ENCODE results near the gene SMS.

DNA sequence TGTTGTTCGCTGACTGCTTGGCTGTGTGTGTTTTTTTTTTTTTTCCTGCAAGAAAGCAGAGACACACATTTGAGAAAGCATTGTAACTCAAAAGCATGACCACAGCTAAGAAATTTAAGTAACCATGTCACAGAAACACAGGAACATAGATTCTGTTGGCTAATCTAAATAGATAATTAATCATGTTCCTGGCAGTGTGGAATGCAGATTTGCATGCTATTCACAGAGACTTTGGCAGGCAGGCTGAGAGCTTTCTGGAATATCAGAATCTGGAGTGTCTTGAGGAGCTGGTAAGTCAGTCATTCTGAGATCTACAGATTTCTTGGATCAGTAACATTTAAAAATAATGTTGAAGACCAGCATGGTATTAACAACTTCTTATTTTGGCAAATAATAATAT, 33.2 kb upstream of the SMS start:
- TF ChIP-seq, protein P1, sequence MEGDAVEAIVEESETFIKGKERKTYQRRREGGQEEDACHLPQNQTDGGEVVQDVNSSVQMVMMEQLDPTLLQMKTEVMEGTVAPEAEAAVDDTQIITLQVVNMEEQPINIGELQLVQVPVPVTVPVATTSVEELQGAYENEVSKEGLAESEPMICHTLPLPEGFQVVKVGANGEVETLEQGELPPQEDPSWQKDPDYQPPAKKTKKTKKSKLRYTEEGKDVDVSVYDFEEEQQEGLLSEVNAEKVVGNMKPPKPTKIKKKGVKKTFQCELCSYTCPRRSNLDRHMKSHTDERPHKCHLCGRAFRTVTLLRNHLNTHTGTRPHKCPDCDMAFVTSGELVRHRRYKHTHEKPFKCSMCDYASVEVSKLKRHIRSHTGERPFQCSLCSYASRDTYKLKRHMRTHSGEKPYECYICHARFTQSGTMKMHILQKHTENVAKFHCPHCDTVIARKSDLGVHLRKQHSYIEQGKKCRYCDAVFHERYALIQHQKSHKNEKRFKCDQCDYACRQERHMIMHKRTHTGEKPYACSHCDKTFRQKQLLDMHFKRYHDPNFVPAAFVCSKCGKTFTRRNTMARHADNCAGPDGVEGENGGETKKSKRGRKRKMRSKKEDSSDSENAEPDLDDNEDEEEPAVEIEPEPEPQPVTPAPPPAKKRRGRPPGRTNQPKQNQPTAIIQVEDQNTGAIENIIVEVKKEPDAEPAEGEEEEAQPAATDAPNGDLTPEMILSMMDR (IDR thresholded peaks at IDR 0.05; ENCODE audit: insufficient read depth, low read length, poor library complexity, severe bottlenecking): no peak
- no peak for TF ChIP-seq EZH2phosphoT487 (conservative IDR thresholded peaks at IDR 0.05; ENCODE audit: low read length)
